Stimulated activated CD4-positive, alpha-beta T cell treated with anti-CD3 and anti-CD28 coated beads, Interleukin-2, amount 100 ng/mL, for 48 hours (primary cell): Measurements from ENCODE around the gene ZC3HAV1L.
"Not testable (repeated sequence)": the region's sequence is repeated elsewhere in the genome, so short reads cannot be mapped to it uniquely, and the experiment has no call there.

Experiments used
- DNase-seq, 2 donors: peaks; one replicate each; pipeline ENCODE4 v3.0.0-alpha.2; 2020

The ZC3HAV1L gene

GRCh38 chr7:139004321-139005090, 31.3 kb downstream of the ZC3HAV1L start:
- no peak for DNase-seq

GRCh38 chr7:138999414-138999813, 36.4 kb downstream of the ZC3HAV1L start:
- DNase-seq = no peak

- no peak for DNase-seq
Measured at GRCh38 chr7:138992052-138992531, 43.8 kb downstream of the ZC3HAV1L start.

GRCh38 chr7:138987686-138988085, 48.2 kb downstream of the ZC3HAV1L start:
- no peak for DNase-seq

GRCh38 chr7:138982204-138982623, 53.6 kb downstream of the ZC3HAV1L start:
- DNase-seq = no peak

- DNase-seq = peak; percentile 39 to 59
Measured at GRCh38 chr7:138981332-138982203, 54.3 kb downstream of the ZC3HAV1L start, which contains the start of gene KIAA1549. Gene KIAA1549 (minus strand): TSS chr7:138981389. CDS start chr7:138981269, 120 bp downstream.

GRCh38 chr7:138980563-138981291, 55.1 kb downstream of the ZC3HAV1L start:
- no peak for DNase-seq

GRCh38 chr7:138979988-138980562, 55.8 kb downstream of the ZC3HAV1L start:
- DNase-seq = no peak

- no peak for DNase-seq
Measured at GRCh38 chr7:138979226-138979979, 56.4 kb downstream of the ZC3HAV1L start.

- no peak for DNase-seq
Measured at GRCh38 chr7:138978541-138979184, 57.2 kb downstream of the ZC3HAV1L start.

- DNase-seq = not testable (repeated sequence)
Measured at GRCh38 chr7:138976161-138976560, 59.7 kb downstream of the ZC3HAV1L start.
